KMS-11 (cell line): Measurements from ENCODE around the gene ZNF862.

Experiments used
- H2AFZ ChIP-seq: fragments of 200-600 bp; sonication (generic); 2 replicates; pipeline ENCODE4 v1.6.1; 2016; ENCODE audit warnings: antibody characterized with exemption, mixed run types, low read depth
- H3K27ac ChIP-seq: fragments of 200-600 bp; sonication (generic); 2 replicates; pipeline ENCODE4 v1.6.1; 2016; ENCODE audit warnings: mild to moderate bottlenecking, mixed run types
- H3K27me3 ChIP-seq: fragments of 200-600 bp; sonication (generic); 2 replicates; pipeline ENCODE4 v1.6.1; 2017; ENCODE audit warnings: mild to moderate bottlenecking, low read depth, mixed run types, moderate library complexity; ENCODE audit not compliant: insufficient read depth
- H3K36me3 ChIP-seq: fragments of 200-600 bp; sonication (generic); 2 replicates; pipeline ENCODE4 v1.6.1; 2017; ENCODE audit warnings: mild to moderate bottlenecking, mixed run types; ENCODE audit not compliant: insufficient read depth
- H3K4me1 ChIP-seq: fragments of 200-600 bp; sonication (generic); 2 replicates; pipeline ENCODE4 v1.6.1; 2016; ENCODE audit warnings: mild to moderate bottlenecking, low read depth, mixed run types; ENCODE audit not compliant: poor library complexity, severe bottlenecking
- H3K4me2 ChIP-seq: fragments of 200-600 bp; sonication (generic); 2 replicates; pipeline ENCODE4 v1.7.0; 2016; ENCODE audit warnings: mild to moderate bottlenecking, mixed run types
- H3K4me3 ChIP-seq: fragments of 200-600 bp; sonication (generic); IDR thresholded peaks from 2 replicates; pipeline ENCODE4 v1.6.1; 2017; ENCODE audit warnings: low read depth, low read length, mixed read lengths; ENCODE audit not compliant: insufficient read depth
- H3K79me2 ChIP-seq: fragments of 200-600 bp; sonication (generic); 2 replicates; pipeline ENCODE4 v1.6.1; 2016; ENCODE audit warnings: low read depth, mixed run types; ENCODE audit not compliant: insufficient read depth
- H3K9ac ChIP-seq: fragments of 200-600 bp; sonication (generic); 2 replicates; pipeline ENCODE4 v1.6.1; 2016; ENCODE audit warnings: mild to moderate bottlenecking, mixed run types
- H4K20me1 ChIP-seq: fragments of 200-600 bp; sonication (generic); 2 replicates; pipeline ENCODE4 v1.6.1; 2016; ENCODE audit warnings: mild to moderate bottlenecking, mixed run types; ENCODE audit not compliant: insufficient read depth
- TF ChIP-seq, protein P1 (sequence below): fragments of 200-600 bp; sonication (generic); conservative IDR thresholded peaks from 2 replicates; pipeline ENCODE4 v1.6.1; 2017; ENCODE audit warnings: low read depth, mild to moderate bottlenecking, antibody characterized with exemption, low read length, moderate library complexity, mixed read lengths

The ZNF862 gene

DNA sequence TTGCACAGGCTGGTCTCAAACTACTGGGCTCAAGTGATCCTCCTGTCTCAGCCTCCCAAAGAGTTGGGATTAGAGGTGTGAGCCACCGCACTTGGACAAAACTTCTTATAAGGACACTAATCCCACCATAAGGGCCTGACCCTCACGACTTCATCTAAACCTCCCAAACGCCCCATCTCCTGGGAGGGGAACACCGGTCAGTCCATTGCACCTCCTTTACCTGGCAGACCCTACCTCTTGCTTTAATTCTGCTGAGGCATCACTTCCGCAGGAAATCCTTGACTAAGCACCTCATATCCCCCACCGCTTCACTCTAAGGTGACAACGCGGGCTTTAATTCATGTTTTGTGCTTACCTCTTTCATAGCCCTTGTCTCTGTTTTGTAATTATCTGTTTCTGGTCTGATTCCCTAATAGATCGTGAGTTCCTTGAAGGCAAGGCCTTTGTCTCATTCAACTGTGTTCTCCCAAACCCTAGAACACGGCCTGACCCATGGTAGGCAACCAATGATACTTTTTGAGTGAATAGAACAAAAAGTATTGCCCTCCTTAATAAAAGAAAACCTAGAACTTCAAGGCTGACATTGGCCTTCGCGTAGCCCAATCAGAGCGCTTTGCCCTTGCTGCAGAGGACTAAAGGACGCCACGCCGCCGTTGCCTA is 481 bp upstream of the ZNF862 start:
- peak overlapping the region; percentile 42; the same call in 1 of the 2 replicates for H2AFZ ChIP-seq
- TF ChIP-seq, protein P1, sequence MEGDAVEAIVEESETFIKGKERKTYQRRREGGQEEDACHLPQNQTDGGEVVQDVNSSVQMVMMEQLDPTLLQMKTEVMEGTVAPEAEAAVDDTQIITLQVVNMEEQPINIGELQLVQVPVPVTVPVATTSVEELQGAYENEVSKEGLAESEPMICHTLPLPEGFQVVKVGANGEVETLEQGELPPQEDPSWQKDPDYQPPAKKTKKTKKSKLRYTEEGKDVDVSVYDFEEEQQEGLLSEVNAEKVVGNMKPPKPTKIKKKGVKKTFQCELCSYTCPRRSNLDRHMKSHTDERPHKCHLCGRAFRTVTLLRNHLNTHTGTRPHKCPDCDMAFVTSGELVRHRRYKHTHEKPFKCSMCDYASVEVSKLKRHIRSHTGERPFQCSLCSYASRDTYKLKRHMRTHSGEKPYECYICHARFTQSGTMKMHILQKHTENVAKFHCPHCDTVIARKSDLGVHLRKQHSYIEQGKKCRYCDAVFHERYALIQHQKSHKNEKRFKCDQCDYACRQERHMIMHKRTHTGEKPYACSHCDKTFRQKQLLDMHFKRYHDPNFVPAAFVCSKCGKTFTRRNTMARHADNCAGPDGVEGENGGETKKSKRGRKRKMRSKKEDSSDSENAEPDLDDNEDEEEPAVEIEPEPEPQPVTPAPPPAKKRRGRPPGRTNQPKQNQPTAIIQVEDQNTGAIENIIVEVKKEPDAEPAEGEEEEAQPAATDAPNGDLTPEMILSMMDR: no peak
- H4K20me1 ChIP-seq: no peaks in the 10 kb centered on the region
- H3K36me3 ChIP-seq: no peaks in the 10 kb centered on the region
- no peak overlapping the region for H3K27ac ChIP-seq
- H3K4me2 ChIP-seq: peak overlapping the region; percentile 16; the same call in 1 of the 2 replicates
- peaks cover 7% of the 10 kb centered on the region; the same call in 1 of the 2 replicates for H3K79me2 ChIP-seq
- H3K4me1 ChIP-seq: peaks cover 13% of the 10 kb centered on the region
- H3K4me3 ChIP-seq: peak overlapping the region; percentile 57
- H3K27me3 ChIP-seq: peaks cover 15% of the 10 kb centered on the region; the same call in 1 of the 2 replicates
- no peak overlapping the region for H3K9ac ChIP-seq

DNA sequence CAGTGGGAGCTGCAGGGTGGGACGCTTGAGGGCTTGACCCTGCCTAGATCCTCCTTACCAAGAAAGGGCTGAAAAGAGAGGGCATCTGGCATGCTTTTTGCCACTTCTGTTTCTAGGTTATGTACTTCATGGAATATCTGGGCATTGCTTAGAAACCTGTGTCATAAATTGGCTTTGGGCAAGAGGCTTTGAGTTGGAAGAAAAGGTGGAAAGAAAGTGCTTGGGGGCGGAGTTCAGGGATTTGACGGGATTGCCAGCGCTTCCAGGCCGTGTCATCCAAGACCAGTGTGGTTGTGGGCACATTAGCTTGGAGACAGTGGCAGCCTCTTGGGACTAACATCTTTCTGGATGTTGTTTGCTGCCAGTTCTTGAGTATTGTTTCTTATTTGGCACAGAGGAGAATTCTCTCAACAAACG is 825 bp downstream of the ZNF862 start:
- Histone ChIP-seq H3K27ac (no peak overlapping the region), H2AFZ (peak overlapping the region; percentile 68), H3K4me1 (peaks cover 13% of the 10 kb centered on the region)

DNA sequence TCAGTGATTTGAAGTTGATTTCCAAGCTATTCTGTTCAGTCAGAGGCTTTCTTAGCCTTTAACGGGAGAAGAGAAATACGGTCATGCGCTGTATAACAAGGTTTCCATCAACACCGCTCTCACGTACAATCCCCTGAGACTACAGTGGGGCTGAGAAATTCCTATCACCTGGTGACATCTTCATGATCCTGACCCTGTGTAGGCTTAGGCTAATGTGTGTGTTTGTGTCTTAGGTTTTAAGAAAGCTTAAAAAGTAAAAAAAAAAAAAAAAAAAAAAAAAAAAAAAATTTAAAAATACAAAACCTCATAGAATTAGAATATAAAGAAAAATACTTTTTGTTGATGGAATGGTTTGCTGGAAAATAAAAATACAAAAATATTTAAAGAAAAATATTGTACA is 1.8 kb downstream of the ZNF862 start:
- Histone ChIP-seq H3K27ac (no peak overlapping the region), H3K4me3 (no peak overlapping the region), H3K79me2 (peaks cover 7% of the 10 kb centered on the region; the same call in 1 of the 2 replicates), H3K4me1 (peaks cover 13% of the 10 kb centered on the region), H2AFZ (no peak overlapping the region), H3K27me3 (no peaks in the 10 kb centered on the region), H3K4me2 (0 out of 2 replicates have a peak overlapping the region, but pooled peaks have one; percentile 75), H3K9ac (no peak overlapping the region), H4K20me1 (no peaks in the 10 kb centered on the region), H3K36me3 (no peaks in the 10 kb centered on the region)
- TF ChIP-seq, protein P1: no peak

More for the DNA sequence above, 825 bp downstream of the ZNF862 start:
- Histone ChIP-seq H3K36me3 (no peaks in the 10 kb centered on the region), H3K4me2 (peak overlapping the region; percentile 75), H3K9ac (peak overlapping the region; percentile 51; the same call in 1 of the 2 replicates), H3K4me3 (peak overlapping the region; percentile 64), H3K27me3 (peaks cover 2% of the 10 kb centered on the region; the same call in 1 of the 2 replicates), H3K79me2 (peaks cover 7% of the 10 kb centered on the region; the same call in 1 of the 2 replicates), H4K20me1 (no peaks in the 10 kb centered on the region)
- TF ChIP-seq, protein P1: no peak

DNA sequence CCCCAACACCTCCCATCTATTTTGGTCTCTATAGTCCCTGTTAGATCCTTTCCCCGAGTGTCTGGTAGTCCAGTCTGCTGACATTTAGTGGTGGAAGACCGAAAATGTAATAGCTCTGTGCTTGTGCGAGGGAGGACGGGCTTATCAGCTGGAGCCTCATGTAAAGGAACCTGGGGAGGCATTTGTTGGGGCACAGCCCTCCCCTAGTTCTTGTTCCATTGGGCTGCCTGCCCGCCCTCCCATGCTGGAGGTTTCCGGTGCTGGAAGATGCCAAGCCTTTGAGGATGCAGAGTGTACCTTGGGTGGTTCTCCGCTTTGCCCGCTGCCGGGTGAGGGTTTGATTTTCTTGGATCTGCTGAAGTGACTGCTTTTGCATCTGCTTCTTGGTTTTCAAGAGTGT is 5.4 kb downstream of the ZNF862 start:
- Histone ChIP-seq H3K27ac (no peak overlapping the region), H3K27me3 (no peaks in the 10 kb centered on the region), H3K79me2 (peaks cover 7% of the 10 kb centered on the region; the same call in 1 of the 2 replicates), H4K20me1 (no peaks in the 10 kb centered on the region), H3K4me2 (no peak overlapping the region), H3K4me1 (peaks cover 9% of the 10 kb centered on the region), H2AFZ (no peak overlapping the region), H3K4me3 (no peak overlapping the region), H3K36me3 (no peaks in the 10 kb centered on the region), H3K9ac (no peak overlapping the region)
- TF ChIP-seq, protein P1: no peak
